Endothelial cell of umbilical vein (primary cell): ENCODE measurements around the gene ZNF804A. TPM values are rescaled to one million over a fixed set of nuclear protein-coding genes. Genes with fewer than 3 reads are reported as not detected.

Experiments used
- BruUV-seq: library from RNA; stranded (reverse); fragments of 400-500 nt; replicated peaks from 2 replicates; lab custom pipeline; 2021; lab: Mats Ljungman, UMichigan
- CTCF ChIA-PET: fragments of 300-600, 350-600 bp; sonication (Branson Sonifier 250); formaldehyde crosslinking; loops from one replicate; lab custom pipeline; 2021; ENCODE audit warnings: antibody characterized with exemption, inconsistent platforms; lab: Charles Lee
- POLR2A ChIA-PET: fragments of 300-600, 350-600 bp; sonication (Branson Sonifier 250); formaldehyde crosslinking; loops from one replicate; lab custom pipeline; 2021; ENCODE audit warnings: antibody characterized with exemption, inconsistent platforms; lab: Charles Lee
- DNase-seq: peaks from one replicate; pipeline ENCODE4 v3.0.0-alpha.2; 2011; ENCODE audit warnings: low read depth, low spot score
- FAIRE-seq: peaks from 2 replicates; lab custom pipeline; 2011; peaks lifted over from hg19 to GRCh38; lab: Jason Lieb, UNC
- H2AFZ ChIP-seq: 2 replicates; pipeline ENCODE4 v1.6.0; 2012; ENCODE audit warnings: low read depth, low read length, control low read depth, inconsistent platforms
- H3K27ac ChIP-seq: 2 replicates; pipeline ENCODE4 v1.5.1; 2011; ENCODE audit warnings: low read depth, mild to moderate bottlenecking, control low read depth, low read length, moderate library complexity; ENCODE audit not compliant: insufficient read depth
- H3K27me3 ChIP-seq, 2 experiments: 2 replicates each; pipeline versions ENCODE4 v1.6.0 to v1.6.1; 2011; ENCODE audit warnings: low read length in 2 of 2, mixed read lengths in 1 of 2; ENCODE audit not compliant: control insufficient read depth in 2 of 2, insufficient read depth in 2 of 2
- H3K36me3 ChIP-seq, 2 experiments: 2 replicates in 1 of 2; 3 replicates in 1 of 2; pipeline ENCODE4 v1.5.1; 2011; ENCODE audit warnings: low read length in 2 of 2, mild to moderate bottlenecking in 1 of 2, moderate library complexity in 1 of 2; ENCODE audit not compliant: control insufficient read depth in 2 of 2, insufficient read depth in 2 of 2; ENCODE audit errors: extremely low read depth in 1 of 2
- H3K4me1 ChIP-seq: 3 replicates; pipeline ENCODE4 v1.5.1; 2011; ENCODE audit warnings: mild to moderate bottlenecking, low read length; ENCODE audit not compliant: control insufficient read depth, insufficient read depth; ENCODE audit errors: extremely low read depth
- H3K4me2 ChIP-seq: 2 replicates; pipeline ENCODE4 v1.6.1; 2011; ENCODE audit warnings: low read length, control low read depth, mixed read lengths; ENCODE audit not compliant: insufficient read depth
- H3K4me3 ChIP-seq, 3 experiments: fragments of 200-600 bp in 1 of 3; sonication (generic), shearing (Covaris generic) in 1 of 3; replicated peaks in 1 of 3; 2 replicates each; pipeline ENCODE4 v1.5.1; 2011 to 2016; ENCODE audit warnings: control low read depth in 3 of 3, low read length in 3 of 3, mild to moderate bottlenecking in 2 of 3, inconsistent platforms in 1 of 3, low read depth in 1 of 3, moderate library complexity in 1 of 3; ENCODE audit not compliant: insufficient read depth in 1 of 3
- H3K79me2 ChIP-seq: 2 replicates; pipeline ENCODE4 v1.6.0; 2012; ENCODE audit warnings: low read length, inconsistent platforms; ENCODE audit not compliant: control insufficient read depth, insufficient read depth
- H3K9ac ChIP-seq: replicated peaks from 2 replicates; pipeline ENCODE3; 2011; ENCODE audit warnings: low read length, control low read depth; ENCODE audit not compliant: insufficient read depth; ENCODE audit errors: extremely low read depth
- H3K9me1 ChIP-seq: replicated peaks from 3 replicates; pipeline ENCODE4 v1.6.0; 2011; ENCODE audit warnings: mild to moderate bottlenecking, low read length; ENCODE audit not compliant: control insufficient read depth, insufficient read depth; ENCODE audit errors: extremely low read depth
- H3K9me3 ChIP-seq: replicated peaks from 2 replicates; pipeline ENCODE4 v1.5.1; 2012; ENCODE audit warnings: low read length, inconsistent platforms; ENCODE audit not compliant: control insufficient read depth, insufficient read depth
- H4K20me1 ChIP-seq: replicated peaks from 2 replicates; pipeline ENCODE3; 2011; ENCODE audit warnings: mild to moderate bottlenecking, low read length; ENCODE audit not compliant: control insufficient read depth, insufficient read depth; ENCODE audit errors: extremely low read depth
- EZH2 ChIP-seq: IDR thresholded peaks from 2 replicates; pipeline ENCODE4 v1.6.1; 2012; ENCODE audit warnings: borderline replicate concordance, low read depth, mild to moderate bottlenecking, moderate library complexity, low read length, inconsistent platforms; ENCODE audit not compliant: severe bottlenecking
- FOS ChIP-seq: IDR thresholded peaks from 2 replicates; pipeline ENCODE4 v1.6.1; 2011; ENCODE audit warnings: mild to moderate bottlenecking, low read length, moderate library complexity, borderline replicate concordance; ENCODE audit not compliant: insufficient read depth
- GATA2 ChIP-seq: IDR thresholded peaks from 2 replicates; pipeline ENCODE4 v1.7.0; 2011; ENCODE audit warnings: low read depth, mild to moderate bottlenecking, moderate library complexity, mixed read lengths, low read length; ENCODE audit not compliant: insufficient read length, insufficient read depth
- JUN ChIP-seq: IDR thresholded peaks from 2 replicates; pipeline ENCODE4 v1.6.1; 2011; ENCODE audit warnings: borderline replicate concordance, low read depth; ENCODE audit not compliant: insufficient read length, insufficient read depth
- MYC ChIP-seq: IDR thresholded peaks from one replicate; pipeline ENCODE4 v1.6.1; 2011; ENCODE audit warnings: mild to moderate bottlenecking, low read depth, low read length
- POLR2A ChIP-seq: IDR thresholded peaks from 2 replicates; pipeline ENCODE4 v1.6.1; 2012; ENCODE audit warnings: low read depth, mild to moderate bottlenecking, control low read depth, low read length
- POLR2AphosphoS5 ChIP-seq: IDR thresholded peaks from 2 replicates; pipeline ENCODE4 v1.6.1; 2012; ENCODE audit warnings: low read depth, mild to moderate bottlenecking, control low read depth, low read length, moderate library complexity; ENCODE audit not compliant: insufficient read depth
- dilution Hi-C: fragments of 300-500 bp; cut with MboI; formaldehyde crosslinking; loops from one replicate; pipeline ENCODE4 v1.15.0; 2019; ENCODE audit warnings: low sequenced_read_pairs; ENCODE audit not compliant: extremely low pct_ligation_motif_present
- intact Hi-C: fragments of 100-400 bp; cut with micrococcal nuclease; formaldehyde crosslinking; loops from one replicate; pipeline ENCODE4 v1.10.0; 2022
- polyA plus RNA-seq, 4 experiments: library from polyadenylated mRNA; depleted of rRNA in 3 of 4; stranded (reverse) in 3 of 4; unstranded in 1 of 4; fragments of >200 nt; gene quantifications; 2 replicates each; pipeline versions ENCODE4 v1.2.1 to v1.2.3, GENCODE V29; 2011 to 2012; ENCODE audit warnings: missing spikeins in 1 of 4
- total RNA-seq: library from RNA; stranded (reverse); gene quantifications from 2 replicates; pipeline ENCODE4 v1.2.3, GENCODE V29; 2021
- TF ChIP-seq, protein P1 (sequence below), 2 donors: IDR thresholded peaks; 1 replicate in 1 of 2; 2 replicates in 1 of 2; pipeline ENCODE4 v1.5.1; 2011; ENCODE audit warnings: low read length in 2 of 2, mild to moderate bottlenecking in 2 of 2, moderate library complexity in 2 of 2, control low read depth in 1 of 2, inconsistent platforms in 1 of 2, low read depth in 1 of 2; ENCODE audit not compliant: insufficient read depth in 1 of 2; ENCODE audit errors: extremely low read depth in 1 of 2
- TF ChIP-seq, protein P2 (sequence below): IDR thresholded peaks from 2 replicates; pipeline ENCODE4 v1.6.1; 2011; ENCODE audit not compliant: insufficient read depth, insufficient read length

ZNF804A gene
- total and polyA plus RNA-seq, 2 donors (not counting 3 experiments of a cell fraction or from before 2014, with no cell fraction given), result 0.22 TPM; not detected in 1

DNA sequence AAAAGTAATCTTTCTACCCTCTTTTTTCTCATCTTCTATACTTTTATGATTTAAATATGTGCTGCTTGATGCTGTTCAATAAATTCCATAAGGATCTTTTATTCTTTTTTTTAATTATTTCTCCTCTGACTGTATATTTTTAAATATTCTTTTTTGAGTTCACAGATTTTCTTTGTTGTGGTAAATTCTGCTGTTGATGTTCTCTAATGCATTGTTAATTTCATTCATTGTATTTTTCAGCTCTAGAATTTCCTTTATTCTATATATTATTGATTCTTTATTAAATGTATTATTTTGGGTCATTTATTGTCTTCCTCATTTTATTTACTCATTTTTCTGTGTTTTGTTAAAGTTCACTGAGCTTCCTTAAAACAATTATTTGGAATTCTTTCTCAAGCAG lies 260.9 kb downstream of the ZNF804A start:
- ChIA-PET POLR2A (no interaction called here), CTCF (no interaction called here)
- Histone ChIP-seq H3K4me3 (no peak overlapping the region), H3K36me3 (no peaks in the 10 kb centered on the region), H3K9ac (no peak overlapping the region), H3K27ac (no peak overlapping the region), H3K79me2 (no peaks in the 10 kb centered on the region), H3K9me1 (no peaks in the 10 kb centered on the region), H3K27me3 (no peaks in the 10 kb centered on the region), H2AFZ (no peak overlapping the region), H3K4me2 (no peak overlapping the region), H4K20me1 (no peaks in the 10 kb centered on the region), H3K4me1 (no peaks in the 10 kb centered on the region), H3K9me3 (no peaks in the 10 kb centered on the region)
- TF ChIP-seq POLR2AphosphoS5, result no peak
- no peak for TF ChIP-seq FOS
- no peak for TF ChIP-seq GATA2
- TF ChIP-seq, protein P1, sequence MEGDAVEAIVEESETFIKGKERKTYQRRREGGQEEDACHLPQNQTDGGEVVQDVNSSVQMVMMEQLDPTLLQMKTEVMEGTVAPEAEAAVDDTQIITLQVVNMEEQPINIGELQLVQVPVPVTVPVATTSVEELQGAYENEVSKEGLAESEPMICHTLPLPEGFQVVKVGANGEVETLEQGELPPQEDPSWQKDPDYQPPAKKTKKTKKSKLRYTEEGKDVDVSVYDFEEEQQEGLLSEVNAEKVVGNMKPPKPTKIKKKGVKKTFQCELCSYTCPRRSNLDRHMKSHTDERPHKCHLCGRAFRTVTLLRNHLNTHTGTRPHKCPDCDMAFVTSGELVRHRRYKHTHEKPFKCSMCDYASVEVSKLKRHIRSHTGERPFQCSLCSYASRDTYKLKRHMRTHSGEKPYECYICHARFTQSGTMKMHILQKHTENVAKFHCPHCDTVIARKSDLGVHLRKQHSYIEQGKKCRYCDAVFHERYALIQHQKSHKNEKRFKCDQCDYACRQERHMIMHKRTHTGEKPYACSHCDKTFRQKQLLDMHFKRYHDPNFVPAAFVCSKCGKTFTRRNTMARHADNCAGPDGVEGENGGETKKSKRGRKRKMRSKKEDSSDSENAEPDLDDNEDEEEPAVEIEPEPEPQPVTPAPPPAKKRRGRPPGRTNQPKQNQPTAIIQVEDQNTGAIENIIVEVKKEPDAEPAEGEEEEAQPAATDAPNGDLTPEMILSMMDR (IDR thresholded peaks at IDR 0.05; ENCODE audit: extremely low read depth in 1 of 2, insufficient read depth in 1 of 2, low read depth in 1 of 2, low read length in 2 of 2), result no peak
- TF ChIP-seq EZH2, result no peak
- TF ChIP-seq MYC, result no peak
- no peak for TF ChIP-seq POLR2A
- TF ChIP-seq, protein P2, sequence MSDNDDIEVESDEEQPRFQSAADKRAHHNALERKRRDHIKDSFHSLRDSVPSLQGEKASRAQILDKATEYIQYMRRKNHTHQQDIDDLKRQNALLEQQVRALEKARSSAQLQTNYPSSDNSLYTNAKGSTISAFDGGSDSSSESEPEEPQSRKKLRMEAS, result no peak
- TF ChIP-seq JUN, result no peak
- DNase-seq (no peak), FAIRE-seq (no peak)
- intact Hi-C loops, result no loop called here
- BruUV-seq, result no TSS peak
- dilution Hi-C loops, result no loop called here
